Breast epithelium (tissue), 3 donors: ENCODE data around the gene TRIM10.

Experiments
- POLR2A ChIP-seq: fragments of 450-650 bp; IDR thresholded peaks from one replicate; pipeline ENCODE4 v1.6.1; 2016; ENCODE audit warnings: antibody characterized with exemption, mild to moderate bottlenecking, moderate library complexity
- POLR2AphosphoS5 ChIP-seq, 3 donors: sonication (generic); formaldehyde crosslinking; IDR thresholded peaks; one replicate each; pipeline ENCODE4 v1.6.1; 2017; ENCODE audit warnings: antibody characterized with exemption in 3 of 3
- TF ChIP-seq, protein P1 (sequence below), 3 donors: fragments of 450-650 bp; IDR thresholded peaks; one replicate each; pipeline ENCODE4 v1.5.1; 2016 to 2017; ENCODE audit warnings: antibody characterized with exemption in 3 of 3, mild to moderate bottlenecking in 3 of 3, moderate library complexity in 3 of 3

DNA sequence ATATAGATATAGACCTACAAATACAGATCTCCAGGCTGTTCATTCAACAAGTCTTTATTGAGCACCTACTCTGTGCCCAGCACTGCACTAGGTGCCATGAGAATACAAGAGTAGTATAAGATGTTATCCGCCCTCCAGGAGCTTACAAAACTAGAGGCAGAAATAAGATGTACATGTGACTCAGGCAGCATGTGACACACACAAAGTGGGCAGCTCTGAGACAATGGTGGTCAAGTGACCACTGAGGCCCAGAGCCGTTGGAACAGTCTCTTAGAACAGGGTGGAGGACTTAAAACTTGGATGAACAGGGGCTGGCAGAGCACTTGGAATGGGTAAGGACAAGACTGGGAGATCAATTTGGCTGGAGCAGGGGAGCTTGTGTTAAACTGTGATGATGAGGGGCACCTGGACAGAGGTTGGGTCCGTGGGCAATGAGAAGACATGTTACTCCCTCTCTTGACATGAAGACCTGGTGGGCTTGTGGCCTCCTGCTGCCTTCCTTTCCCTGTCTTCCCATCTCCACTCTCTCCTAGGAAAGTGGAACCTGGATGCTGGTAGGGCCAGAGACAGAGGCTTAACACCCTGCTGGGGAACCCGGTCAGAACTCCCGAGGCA lies 23.5 kb upstream of the TRIM10 start:
- TF ChIP-seq, protein P1, sequence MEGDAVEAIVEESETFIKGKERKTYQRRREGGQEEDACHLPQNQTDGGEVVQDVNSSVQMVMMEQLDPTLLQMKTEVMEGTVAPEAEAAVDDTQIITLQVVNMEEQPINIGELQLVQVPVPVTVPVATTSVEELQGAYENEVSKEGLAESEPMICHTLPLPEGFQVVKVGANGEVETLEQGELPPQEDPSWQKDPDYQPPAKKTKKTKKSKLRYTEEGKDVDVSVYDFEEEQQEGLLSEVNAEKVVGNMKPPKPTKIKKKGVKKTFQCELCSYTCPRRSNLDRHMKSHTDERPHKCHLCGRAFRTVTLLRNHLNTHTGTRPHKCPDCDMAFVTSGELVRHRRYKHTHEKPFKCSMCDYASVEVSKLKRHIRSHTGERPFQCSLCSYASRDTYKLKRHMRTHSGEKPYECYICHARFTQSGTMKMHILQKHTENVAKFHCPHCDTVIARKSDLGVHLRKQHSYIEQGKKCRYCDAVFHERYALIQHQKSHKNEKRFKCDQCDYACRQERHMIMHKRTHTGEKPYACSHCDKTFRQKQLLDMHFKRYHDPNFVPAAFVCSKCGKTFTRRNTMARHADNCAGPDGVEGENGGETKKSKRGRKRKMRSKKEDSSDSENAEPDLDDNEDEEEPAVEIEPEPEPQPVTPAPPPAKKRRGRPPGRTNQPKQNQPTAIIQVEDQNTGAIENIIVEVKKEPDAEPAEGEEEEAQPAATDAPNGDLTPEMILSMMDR (IDR thresholded peaks at IDR 0.05) = no peak
- TF ChIP-seq POLR2A (no peak), POLR2AphosphoS5 (IDR thresholded peaks at IDR 0.05) (no peak)
